Brain pericyte (primary cell): ENCODE data around the gene MOK.
A peak's percentile ranks its signal among the peaks of the same experiment; 100 is the strongest.

Experiments used
- DNase-seq: peaks from one replicate; pipeline ENCODE4 v3.0.0-alpha.2; 2012; ENCODE audit warnings: low read depth, low spot score

The MOK gene

GRCh38 chr14:102205560-102205959 lies 99.4 kb downstream of the MOK start:
- DNase-seq = no peak

GRCh38 chr14:102203382-102203781 lies 101.6 kb downstream of the MOK start:
- DNase-seq = no peak

GRCh38 chr14:102202944-102203343 lies 102.0 kb downstream of the MOK start:
- no peak for DNase-seq

GRCh38 chr14:102201776-102202175 lies 103.2 kb downstream of the MOK start:
- no peak for DNase-seq

GRCh38 chr14:102201353-102201738 lies 103.6 kb downstream of the MOK start:
- DNase-seq = no peak

- DNase-seq = no peak
These were observed 104.1 kb downstream of the MOK start for GRCh38 chr14:102200690-102201352.

GRCh38 chr14:102197317-102197853 lies 107.6 kb downstream of the MOK start:
- no peak for DNase-seq

GRCh38 chr14:102196902-102197230 lies 108.1 kb downstream of the MOK start:
- no peak for DNase-seq

GRCh38 chr14:102196039-102196901 lies 108.7 kb downstream of the MOK start:
- no peak for DNase-seq

- no peak for DNase-seq
These were observed 109.5 kb downstream of the MOK start for GRCh38 chr14:102195446-102195845.

GRCh38 chr14:102194856-102195255 lies 110.1 kb downstream of the MOK start:
- no peak for DNase-seq

GRCh38 chr14:102192840-102193502 lies 112.0 kb downstream of the MOK start:
- no peak for DNase-seq

GRCh38 chr14:102189874-102190273 lies 115.1 kb downstream of the MOK start:
- DNase-seq = no peak

- no peak for DNase-seq
These were observed 116.8 kb downstream of the MOK start for GRCh38 chr14:102188187-102188586.

GRCh38 chr14:102187568-102188001 lies 117.4 kb downstream of the MOK start:
- no peak for DNase-seq

- DNase-seq = peak; percentile 29
These were observed 117.9 kb downstream of the MOK start for GRCh38 chr14:102187044-102187443.

GRCh38 chr14:102185360-102185759 lies 119.6 kb downstream of the MOK start:
- DNase-seq = no peak

GRCh38 chr14:102184316-102185035 lies 120.5 kb downstream of the MOK start:
- no peak for DNase-seq

GRCh38 chr14:102183886-102184285 lies 121.1 kb downstream of the MOK start:
- DNase-seq = no peak

GRCh38 chr14:102182936-102183619 lies 121.9 kb downstream of the MOK start:
- no peak for DNase-seq

GRCh38 chr14:102182190-102182589 lies 122.8 kb downstream of the MOK start:
- no peak for DNase-seq
